Brain microvascular endothelial cell (primary cell): ENCODE measurements around the gene HTR3B.
A peak's percentile ranks its signal among the peaks of the same experiment; 100 is the strongest.

ENCODE experiments used
- DNase-seq: peaks from one replicate; pipeline ENCODE4 v3.0.0-alpha.2; 2020
- H3K27ac ChIP-seq: fragments of 250-450 bp; sonication (Bioruptor Pico); 2 replicates; pipeline ENCODE4 v1.5.1; 2020; ENCODE audit warnings: mild to moderate bottlenecking, moderate library complexity
- H3K27me3 ChIP-seq: fragments of 250-450 bp; sonication (Bioruptor Pico); replicated peaks from 2 replicates; pipeline ENCODE4 v1.5.1; 2020; ENCODE audit warnings: mild to moderate bottlenecking
- H3K36me3 ChIP-seq: fragments of 250-450 bp; sonication (Bioruptor Pico); replicated peaks from 2 replicates; pipeline ENCODE4 v1.5.1; 2020; ENCODE audit warnings: mild to moderate bottlenecking
- H3K4me3 ChIP-seq: 2 replicates; pipeline ENCODE4 v1.5.1; 2011; ENCODE audit warnings: low read depth, mild to moderate bottlenecking, control low read depth, low read length, moderate library complexity
- CTCF ChIP-seq: IDR thresholded peaks from 2 replicates; pipeline ENCODE4 v1.5.1; 2011; ENCODE audit warnings: low read depth, mild to moderate bottlenecking, moderate library complexity, low read length, control low read depth, inconsistent platforms; ENCODE audit errors: missing control alignments
- in situ Hi-C: cut with HindIII; loops from 2 replicates; pipeline ENCODE4 v1.10.0; 2017; ENCODE audit warnings: low sequenced_read_pairs, low pct_ligation_motif_present

Gene HTR3B

GRCh38 chr11:113984781-113985180 is 80.2 kb downstream of the HTR3B start:
- H3K36me3 ChIP-seq, result no peaks in the 10 kb centered on the region
- no peak overlapping the region for H3K27ac ChIP-seq
- no peak overlapping the region for H3K4me3 ChIP-seq
- in situ Hi-C loops, result no loop called here
- H3K27me3 ChIP-seq, result no peaks in the 10 kb centered on the region
- no peak for TF ChIP-seq CTCF
- DNase-seq, result no peak

- H3K27me3 ChIP-seq, result no peaks in the 10 kb centered on the region
- in situ Hi-C loops, result no loop called here
- no peak for TF ChIP-seq CTCF
Observed at GRCh38 chr11:113985906-113986305, 81.3 kb downstream of the HTR3B start.

GRCh38 chr11:113986351-113987140 is 82.0 kb downstream of the HTR3B start:
- no peak for DNase-seq
- Histone ChIP-seq H3K36me3 (no peaks in the 10 kb centered on the region), H3K4me3 (no peak overlapping the region), H3K27me3 (no peaks in the 10 kb centered on the region), H3K27ac (no peak overlapping the region)
- in situ Hi-C loops, result no loop called here
- no peak for TF ChIP-seq CTCF

More at GRCh38 chr11:113985906-113986305, 81.3 kb downstream of the HTR3B start:
- no peak for DNase-seq
- Histone ChIP-seq H3K4me3 (no peak overlapping the region), H3K27ac (no peak overlapping the region), H3K36me3 (no peaks in the 10 kb centered on the region)

GRCh38 chr11:113989381-113989780 is 84.8 kb downstream of the HTR3B start:
- Histone ChIP-seq H3K36me3 (no peaks in the 10 kb centered on the region), H3K27me3 (no peaks in the 10 kb centered on the region), H3K4me3 (no peak overlapping the region), H3K27ac (no peak overlapping the region)
- DNase-seq, result no peak
- in situ Hi-C loops, result no loop called here
- TF ChIP-seq CTCF, result no peak

- H3K4me3 ChIP-seq, result no peak overlapping the region
- DNase-seq, result no peak
- no peaks in the 10 kb centered on the region for H3K36me3 ChIP-seq
- no peak overlapping the region for H3K27ac ChIP-seq
- H3K27me3 ChIP-seq, result no peaks in the 10 kb centered on the region
- in situ Hi-C loops, result no loop called here
- TF ChIP-seq CTCF, result no peak
Observed at GRCh38 chr11:113989916-113990315, 85.3 kb downstream of the HTR3B start.

GRCh38 chr11:113991170-113991569 is 86.6 kb downstream of the HTR3B start:
- Histone ChIP-seq H3K27ac (no peak overlapping the region), H3K36me3 (no peaks in the 10 kb centered on the region), H3K27me3 (no peaks in the 10 kb centered on the region), H3K4me3 (no peak overlapping the region)
- no peak for TF ChIP-seq CTCF
- DNase-seq, result peak; percentile 38
- in situ Hi-C loops, result no loop called here
